GM20000 (cell line): ENCODE data around the gene SIRPD.

ENCODE experiments used
- DNase-seq: peaks from one replicate; pipeline ENCODE4 v3.0.0; 2012; ENCODE audit warnings: low spot score
- TF ChIP-seq, protein P1 (sequence below): IDR thresholded peaks from 2 replicates; pipeline ENCODE4 v1.5.1; 2012; ENCODE audit warnings: mild to moderate bottlenecking, control low read depth; ENCODE audit errors: extremely low read depth, missing control alignments

SIRPD gene

DNA sequence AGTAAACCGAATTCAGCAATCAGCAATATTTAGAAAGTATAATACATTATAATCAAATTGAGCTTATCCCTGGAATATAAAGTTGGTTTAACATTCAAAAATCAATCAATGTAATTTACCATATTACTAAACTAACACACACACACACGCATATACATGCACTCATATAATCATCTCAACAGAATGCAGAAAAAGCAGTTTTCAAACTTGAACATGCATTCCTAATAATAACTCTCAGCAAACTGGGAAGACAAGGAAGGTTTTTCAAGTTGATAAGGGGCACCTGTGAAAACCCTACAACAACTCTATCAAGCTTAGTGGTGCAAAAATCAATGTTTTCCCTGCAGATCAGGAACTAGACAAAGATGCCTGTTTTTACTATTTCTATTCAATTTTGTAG, 70.9 kb downstream of the SIRPD start:
- TF ChIP-seq, protein P1, sequence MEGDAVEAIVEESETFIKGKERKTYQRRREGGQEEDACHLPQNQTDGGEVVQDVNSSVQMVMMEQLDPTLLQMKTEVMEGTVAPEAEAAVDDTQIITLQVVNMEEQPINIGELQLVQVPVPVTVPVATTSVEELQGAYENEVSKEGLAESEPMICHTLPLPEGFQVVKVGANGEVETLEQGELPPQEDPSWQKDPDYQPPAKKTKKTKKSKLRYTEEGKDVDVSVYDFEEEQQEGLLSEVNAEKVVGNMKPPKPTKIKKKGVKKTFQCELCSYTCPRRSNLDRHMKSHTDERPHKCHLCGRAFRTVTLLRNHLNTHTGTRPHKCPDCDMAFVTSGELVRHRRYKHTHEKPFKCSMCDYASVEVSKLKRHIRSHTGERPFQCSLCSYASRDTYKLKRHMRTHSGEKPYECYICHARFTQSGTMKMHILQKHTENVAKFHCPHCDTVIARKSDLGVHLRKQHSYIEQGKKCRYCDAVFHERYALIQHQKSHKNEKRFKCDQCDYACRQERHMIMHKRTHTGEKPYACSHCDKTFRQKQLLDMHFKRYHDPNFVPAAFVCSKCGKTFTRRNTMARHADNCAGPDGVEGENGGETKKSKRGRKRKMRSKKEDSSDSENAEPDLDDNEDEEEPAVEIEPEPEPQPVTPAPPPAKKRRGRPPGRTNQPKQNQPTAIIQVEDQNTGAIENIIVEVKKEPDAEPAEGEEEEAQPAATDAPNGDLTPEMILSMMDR, result no peak
- no peak for DNase-seq

DNA sequence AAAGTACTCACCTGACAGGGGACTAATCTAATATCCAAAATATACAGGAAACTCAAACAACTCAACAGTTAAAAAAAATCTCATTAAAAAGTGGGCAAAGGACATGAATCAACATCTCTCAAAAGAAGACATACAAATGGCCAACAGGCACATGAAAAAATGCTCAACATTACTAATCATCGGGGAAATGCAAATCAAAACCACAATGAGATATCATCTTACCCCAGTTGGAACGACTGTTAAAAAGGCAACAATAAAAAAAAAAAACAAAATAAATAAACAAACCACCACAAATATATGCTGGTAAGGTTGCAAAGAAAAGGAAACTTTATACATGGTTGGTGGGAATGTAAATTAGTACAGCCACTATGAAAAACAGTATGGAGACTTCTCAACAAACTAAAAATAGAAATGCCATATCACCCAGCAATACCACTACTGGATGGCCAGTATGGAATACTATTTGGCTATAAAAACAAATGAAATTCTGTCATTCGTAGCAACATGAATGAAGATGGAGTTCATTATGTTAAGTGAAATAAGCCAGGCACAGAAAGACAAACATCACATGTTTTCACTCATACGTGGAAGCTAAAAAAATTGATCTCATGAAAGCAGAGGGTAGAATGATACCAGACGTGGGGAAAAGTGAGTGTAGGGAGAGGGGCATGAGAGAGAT, 72.9 kb downstream of the SIRPD start:
- TF ChIP-seq, protein P1, result no peak
- no peak for DNase-seq
